HepG2 (cell line): ENCODE measurements around the gene MAN2A1. TPM values are rescaled to one million over a fixed set of nuclear protein-coding genes. Genes with fewer than 3 reads are reported as not detected.

Experiments used
- CC2D1A ChIP-seq: sonication (generic); formaldehyde crosslinking; IDR thresholded peaks from 2 replicates; pipeline ENCODE4 v1.8.1; 2023; ENCODE audit warnings: mild to moderate bottlenecking, missing genetic modification reagents
- ETS1 ChIP-seq: sonication (generic); formaldehyde crosslinking; IDR thresholded peaks from 2 replicates; pipeline ENCODE4 v1.4.0; 2020; ENCODE audit warnings: missing genetic modification reagents
- HNF4G ChIP-seq, 2 experiments: sonication (generic) in 1 of 2; formaldehyde crosslinking in 1 of 2; IDR thresholded peaks; 2 replicates each; pipeline versions ENCODE4 v1.4.0 to v1.6.1; 2011 to 2020; ENCODE audit warnings: borderline replicate concordance in 2 of 2, low read depth in 2 of 2, mild to moderate bottlenecking in 2 of 2, low read length in 1 of 2, missing genetic modification reagents in 1 of 2, moderate library complexity in 1 of 2
- NFRKB ChIP-seq: fragments of 450-650 bp; IDR thresholded peaks from 2 replicates; pipeline ENCODE4 v1.6.1; 2017
- RERE ChIP-seq: IDR thresholded peaks from 2 replicates; pipeline ENCODE4 v1.6.1; 2016; ENCODE audit warnings: low read depth, missing genetic modification reagents, missing compliant biosample characterization
- SAP130 ChIP-seq: IDR thresholded peaks from 2 replicates; pipeline ENCODE4 v1.6.1; 2016; ENCODE audit warnings: low read depth
- TARDBP ChIP-seq: sonication (generic); formaldehyde crosslinking; IDR thresholded peaks from 2 replicates; pipeline ENCODE4 v1.8.0; 2022; ENCODE audit warnings: mild to moderate bottlenecking, missing genetic modification reagents
- ZHX2 ChIP-seq, 2 experiments: sonication (generic) in 1 of 2; formaldehyde crosslinking in 1 of 2; IDR thresholded peaks; 2 replicates each; pipeline versions ENCODE4 v1.6.1 to v1.9.0; 2014 to 2022; ENCODE audit warnings: antibody characterized with exemption in 1 of 2, borderline replicate concordance in 1 of 2, inconsistent platforms in 1 of 2, low read depth in 1 of 2, missing genetic modification reagents in 1 of 2
- ZNF614 ChIP-seq: IDR thresholded peaks from 2 replicates; pipeline ENCODE4 v1.6.1; 2018; ENCODE audit warnings: missing biosample characterization, missing genetic modification reagents, inconsistent platforms, borderline replicate concordance
- ZNF678 ChIP-seq: sonication (generic); formaldehyde crosslinking; IDR thresholded peaks from 2 replicates; pipeline ENCODE4 v1.4.0; 2020; ENCODE audit warnings: mild to moderate bottlenecking, missing genetic modification reagents
- polyA plus RNA-seq, 8 experiments: library from polyadenylated mRNA; depleted of rRNA in 3 of 8; stranded (reverse) in 7 of 8; unstranded in 1 of 8; fragments of >200 nt; fragmentation: Illumina TruSeq in 4 of 8; extraction: Trizol in 4 of 8; gene quantifications; 2 replicates each; pipeline versions ENCODE4 v1.2.1 to v1.2.3, GENCODE V29; 2011 to 2016; ENCODE audit warnings: low read depth in 4 of 8, missing spikeins in 1 of 8, mixed read lengths in 1 of 8; ENCODE audit not compliant: insufficient read depth in 1 of 8
- total RNA-seq, 5 experiments: library from RNA; depleted of rRNA; stranded (reverse); fragments of >200 nt; fragmentation: Illumina TruSeq; extraction: Trizol; gene quantifications; 2 replicates each; pipeline ENCODE4 v1.2.3, GENCODE V29; 2016; ENCODE audit warnings: low read depth in 1 of 5
- TF ChIP-seq, protein P1 (sequence below): sonication (generic); formaldehyde crosslinking; IDR thresholded peaks from 2 replicates; pipeline ENCODE4 v1.4.0; 2020; ENCODE audit warnings: missing genetic modification reagents
- TF ChIP-seq, protein P2 (sequence below): IDR thresholded peaks from 2 replicates; pipeline ENCODE4 v1.6.1; 2016; ENCODE audit warnings: control low read depth

Gene MAN2A1
- total and polyA plus RNA-seq, 2 of the 13 experiments (the other 11 are each of a cell fraction or from before 2014, with no cell fraction given): 56.2 to 80.5 TPM

DNA sequence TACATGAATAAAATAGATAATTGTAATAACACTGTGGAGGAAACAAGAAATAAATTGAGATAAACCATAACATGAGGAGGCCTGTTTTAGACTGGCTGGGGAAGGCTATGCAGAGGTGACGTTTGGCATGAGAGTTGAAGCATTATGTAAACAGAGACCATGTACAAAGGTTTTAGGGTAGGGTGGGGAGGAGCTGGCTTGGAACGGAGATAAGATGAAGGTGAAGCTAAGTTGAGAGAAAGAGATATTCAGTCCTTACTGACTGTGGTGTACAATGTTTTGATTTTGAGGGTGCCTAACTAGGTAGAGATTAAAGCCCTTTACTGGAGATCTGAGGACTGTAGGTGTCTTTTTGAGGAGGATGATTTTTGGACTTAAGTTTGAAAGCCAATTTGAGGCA is 17.8 kb downstream of the MAN2A1 start (continued):
- TF ChIP-seq SAP130 (CRISPR knock-in tag) (0 out of 2 replicates have a peak, but pooled peaks have one; percentile 33), TARDBP (CRISPR knock-in tag) (no peak), NFRKB (no peak), HNF4G (IDR thresholded peaks at IDR 0.05; ENCODE audit: borderline replicate concordance, low read depth, low read length) (peak; percentile 34; the same call in 1 of the 2 replicates), HNF4G (CRISPR knock-in tag; IDR thresholded peaks at IDR 0.05; ENCODE audit: borderline replicate concordance, low read depth) (no peak), ZHX2 (IDR thresholded peaks at IDR 0.05; ENCODE audit: low read depth) (no peak), ZHX2 (CRISPR knock-in tag; IDR thresholded peaks at IDR 0.05; ENCODE audit: borderline replicate concordance) (no peak), ZNF614 (CRISPR knock-in tag) (no peak), CC2D1A (CRISPR knock-in tag) (no peak), RERE (CRISPR knock-in tag) (no peak), ETS1 (CRISPR knock-in tag) (no peak), ZNF678 (CRISPR knock-in tag) (no peak)
- TF ChIP-seq, protein P1, sequence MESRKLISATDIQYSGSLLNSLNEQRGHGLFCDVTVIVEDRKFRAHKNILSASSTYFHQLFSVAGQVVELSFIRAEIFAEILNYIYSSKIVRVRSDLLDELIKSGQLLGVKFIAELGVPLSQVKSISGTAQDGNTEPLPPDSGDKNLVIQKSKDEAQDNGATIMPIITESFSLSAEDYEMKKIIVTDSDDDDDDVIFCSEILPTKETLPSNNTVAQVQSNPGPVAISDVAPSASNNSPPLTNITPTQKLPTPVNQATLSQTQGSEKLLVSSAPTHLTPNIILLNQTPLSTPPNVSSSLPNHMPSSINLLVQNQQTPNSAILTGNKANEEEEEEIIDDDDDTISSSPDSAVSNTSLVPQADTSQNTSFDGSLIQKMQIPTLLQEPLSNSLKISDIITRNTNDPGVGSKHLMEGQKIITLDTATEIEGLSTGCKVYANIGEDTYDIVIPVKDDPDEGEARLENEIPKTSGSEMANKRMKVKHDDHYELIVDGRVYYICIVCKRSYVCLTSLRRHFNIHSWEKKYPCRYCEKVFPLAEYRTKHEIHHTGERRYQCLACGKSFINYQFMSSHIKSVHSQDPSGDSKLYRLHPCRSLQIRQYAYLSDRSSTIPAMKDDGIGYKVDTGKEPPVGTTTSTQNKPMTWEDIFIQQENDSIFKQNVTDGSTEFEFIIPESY: no peak
- TF ChIP-seq, protein P2, sequence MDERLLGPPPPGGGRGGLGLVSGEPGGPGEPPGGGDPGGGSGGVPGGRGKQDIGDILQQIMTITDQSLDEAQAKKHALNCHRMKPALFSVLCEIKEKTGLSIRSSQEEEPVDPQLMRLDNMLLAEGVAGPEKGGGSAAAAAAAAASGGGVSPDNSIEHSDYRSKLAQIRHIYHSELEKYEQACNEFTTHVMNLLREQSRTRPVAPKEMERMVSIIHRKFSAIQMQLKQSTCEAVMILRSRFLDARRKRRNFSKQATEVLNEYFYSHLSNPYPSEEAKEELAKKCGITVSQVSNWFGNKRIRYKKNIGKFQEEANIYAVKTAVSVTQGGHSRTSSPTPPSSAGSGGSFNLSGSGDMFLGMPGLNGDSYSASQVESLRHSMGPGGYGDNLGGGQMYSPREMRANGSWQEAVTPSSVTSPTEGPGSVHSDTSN: no peak
